ENCODE measurements around the gene SPEG.

The SPEG gene

GRCh38 chr2:219428469-219428868 is 6.2 kb upstream of the SPEG start:
- H3K36me3 ChIP-seq (replicated peaks; ENCODE audit: low read depth, low read length) = no peaks in the 10 kb centered on the region
- no peak overlapping the region for H3K4me3 ChIP-seq (ENCODE audit: low read length)
- H3K4me1 ChIP-seq (ENCODE audit: low read length) = no peaks in the 10 kb centered on the region
- no peak overlapping the region for H3K9ac ChIP-seq (ENCODE audit: low read length)
- no peak overlapping the region for H2AFZ ChIP-seq (ENCODE audit: low read depth, low read length)
- no peak overlapping the region for H3K4me2 ChIP-seq (ENCODE audit: low read length)
- no peaks in the 10 kb centered on the region for H3K79me2 ChIP-seq (ENCODE audit: low read length)
- no peaks in the 10 kb centered on the region for H3K9me3 ChIP-seq (ENCODE audit: insufficient read depth, low read length)
- no peaks in the 10 kb centered on the region for H3K27me3 ChIP-seq (ENCODE audit: low read depth, low read length)
- H3K27ac ChIP-seq (ENCODE audit: low read length) = no peak overlapping the region
- TF ChIP-seq EZH2phosphoT487 (IDR thresholded peaks at IDR 0.05; ENCODE audit: low read depth) (no peak), CTCF (IDR thresholded peaks at IDR 0.05; ENCODE audit: low read depth, low read length) (no peak)
- H4K20me1 ChIP-seq (ENCODE audit: insufficient read depth, low read length) = no peaks in the 10 kb centered on the region

GRCh38 chr2:219429958-219430606 is 4.6 kb upstream of the SPEG start:
- H3K27me3 ChIP-seq (ENCODE audit: low read depth, low read length) = no peaks in the 10 kb centered on the region
- no peaks in the 10 kb centered on the region for H4K20me1 ChIP-seq (ENCODE audit: insufficient read depth, low read length)
- H2AFZ ChIP-seq (ENCODE audit: low read depth, low read length) = peak overlapping the region; percentile 77; the same call in 1 of the 2 replicates

GRCh38 chr2:219430633-219431615 is 3.7 kb upstream of the SPEG start:
- TF ChIP-seq CTCF (IDR thresholded peaks at IDR 0.05; ENCODE audit: low read depth, low read length) (peak; percentile 29), EZH2phosphoT487 (IDR thresholded peaks at IDR 0.05; ENCODE audit: low read depth) (no peak)
- Histone ChIP-seq H2AFZ (ENCODE audit: low read depth, low read length) (peak overlapping the region; percentile 77; the same call in 1 of the 2 replicates), H3K9ac (ENCODE audit: low read length) (no peak overlapping the region)

More at GRCh38 chr2:219429958-219430606, 4.6 kb upstream of the SPEG start:
- H3K4me2 ChIP-seq (ENCODE audit: low read length) = no peak overlapping the region
- no peaks in the 10 kb centered on the region for H3K36me3 ChIP-seq (replicated peaks; ENCODE audit: low read depth, low read length)
- no peaks in the 10 kb centered on the region for H3K79me2 ChIP-seq (ENCODE audit: low read length)
- TF ChIP-seq EZH2phosphoT487 (IDR thresholded peaks at IDR 0.05; ENCODE audit: low read depth) (no peak), CTCF (IDR thresholded peaks at IDR 0.05; ENCODE audit: low read depth, low read length) (no peak)
- H3K4me1 ChIP-seq (ENCODE audit: low read length) = no peaks in the 10 kb centered on the region
- no peak overlapping the region for H3K27ac ChIP-seq (ENCODE audit: low read length)
- H3K4me3 ChIP-seq (ENCODE audit: low read length) = no peak overlapping the region
- no peaks in the 10 kb centered on the region for H3K9me3 ChIP-seq (ENCODE audit: insufficient read depth, low read length)
- H3K9ac ChIP-seq (ENCODE audit: low read length) = no peak overlapping the region

More at GRCh38 chr2:219430633-219431615, 3.7 kb upstream of the SPEG start:
- no peaks in the 10 kb centered on the region for H3K9me3 ChIP-seq (ENCODE audit: insufficient read depth, low read length)
- H3K36me3 ChIP-seq (replicated peaks; ENCODE audit: low read depth, low read length) = no peaks in the 10 kb centered on the region
- H4K20me1 ChIP-seq (ENCODE audit: insufficient read depth, low read length) = no peaks in the 10 kb centered on the region
- no peaks in the 10 kb centered on the region for H3K4me1 ChIP-seq (ENCODE audit: low read length)
- H3K4me2 ChIP-seq (ENCODE audit: low read length) = no peak overlapping the region
- H3K27me3 ChIP-seq (ENCODE audit: low read depth, low read length) = no peaks in the 10 kb centered on the region
- H3K27ac ChIP-seq (ENCODE audit: low read length) = no peak overlapping the region
- no peak overlapping the region for H3K4me3 ChIP-seq (ENCODE audit: low read length)
- H3K79me2 ChIP-seq (ENCODE audit: low read length) = no peaks in the 10 kb centered on the region

Measured in OCI-LY3 (cell line).